ENCODE results near the gene ASXL1. TPM values are rescaled to one million over a fixed set of nuclear protein-coding genes. Genes with fewer than 3 reads are reported as not detected.

The ASXL1 gene
- polyA plus RNA-seq, 2 of the 4 experiments (the other 2 are of a cell fraction), result 35.7 to 36.0 TPM

DNA sequence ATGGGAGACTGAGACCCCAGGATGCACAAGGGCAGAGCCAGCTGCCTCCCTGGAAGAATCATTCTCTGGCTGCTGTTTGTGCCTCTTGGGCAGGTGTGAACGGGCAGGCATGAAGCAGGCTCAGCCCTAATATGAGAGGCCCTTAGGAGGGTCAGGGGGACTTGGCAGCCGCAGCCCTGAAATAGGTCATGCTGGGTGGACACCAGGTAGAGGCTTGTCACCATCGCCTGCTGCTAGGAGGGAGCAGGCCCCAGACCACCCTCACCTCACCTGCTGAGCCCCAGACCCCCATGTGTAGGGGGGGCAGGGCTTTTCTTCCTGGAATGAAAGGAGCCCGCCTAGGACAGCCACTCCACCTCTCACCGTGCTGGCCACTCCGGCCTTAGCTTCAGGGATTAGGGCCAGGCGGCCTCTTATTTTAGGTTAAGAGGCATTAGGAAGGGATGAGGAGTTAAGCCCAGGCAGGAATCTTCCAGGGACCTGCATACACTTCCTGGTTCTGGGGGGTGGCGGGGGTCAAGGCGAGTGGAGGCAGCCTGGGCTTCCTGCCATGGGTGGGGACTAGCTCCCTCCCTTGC is 92.4 kb downstream of the ASXL1 start (continued):
- TF ChIP-seq HMGXB4 (CRISPR knock-in tag; IDR thresholded peaks at IDR 0.05; ENCODE audit: borderline replicate concordance) (no peak), RNF2 (IDR thresholded peaks at IDR 0.05; ENCODE audit: borderline replicate concordance, low read depth) (no peak), HOXA7 (CRISPR knock-in tag; IDR thresholded peaks at IDR 0.05) (no peak), EHF (CRISPR knock-in tag; IDR thresholded peaks at IDR 0.05) (no peak), HOXB13 (CRISPR knock-in tag; IDR thresholded peaks at IDR 0.05; ENCODE audit: low read depth) (no peak)

DNA sequence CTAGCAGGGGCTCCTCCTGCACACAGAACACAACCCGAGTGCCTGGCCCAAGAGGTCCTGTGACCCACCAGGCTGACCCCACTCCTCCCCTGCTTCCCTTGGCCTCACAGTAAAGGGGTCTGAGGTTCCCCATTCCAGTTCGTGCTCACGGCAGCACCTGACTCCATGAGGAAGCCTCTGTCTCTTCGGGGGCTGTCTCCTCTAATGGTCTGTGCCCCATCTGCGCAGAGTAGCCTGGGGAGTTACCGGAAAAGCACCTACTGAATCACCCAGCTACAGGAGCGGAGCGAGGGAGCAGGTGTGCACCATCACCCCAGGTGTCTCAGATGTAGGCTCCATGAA is 93.2 kb downstream of the ASXL1 start:
- POLR2A ChIA-PET, result no interaction called here

DNA sequence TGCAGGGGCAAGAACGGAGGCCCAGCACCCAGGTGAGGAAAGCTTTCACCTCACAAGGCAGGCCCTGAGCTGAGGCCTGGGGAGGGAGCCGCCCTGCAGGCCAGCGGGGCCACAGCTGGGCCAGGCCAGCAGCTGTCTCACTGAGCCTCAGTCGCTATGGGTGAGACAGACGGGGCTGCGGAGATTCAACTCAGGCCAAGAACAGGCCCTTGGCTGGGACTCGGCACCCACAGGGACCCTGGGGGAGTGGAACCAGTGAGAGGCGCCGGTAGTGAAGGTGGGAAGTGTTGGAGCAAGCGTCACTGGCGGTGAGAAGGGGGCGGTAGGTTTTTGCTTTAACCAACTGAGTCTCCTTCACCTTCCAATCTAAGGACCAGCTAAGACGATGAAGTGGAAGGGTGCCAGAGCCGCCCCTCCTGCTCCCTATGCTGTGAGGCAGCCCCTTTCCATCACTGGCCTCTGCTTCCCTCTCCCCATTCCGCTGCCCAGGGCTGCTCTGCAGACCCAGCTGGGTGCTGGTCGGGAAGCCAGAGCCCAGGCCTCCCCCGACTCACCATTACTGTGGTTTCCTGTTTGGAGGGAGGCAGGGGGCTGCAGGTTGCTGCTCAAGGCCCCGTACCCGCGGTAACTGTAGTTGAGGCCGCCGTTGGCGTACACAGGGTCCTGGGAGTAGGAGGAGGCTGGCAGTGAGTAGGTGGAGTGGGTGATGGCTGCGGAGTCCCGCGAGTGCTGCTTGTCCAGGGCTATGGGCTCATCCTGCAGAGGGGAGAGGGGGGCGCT is 93.7 kb downstream of the ASXL1 start:
- ChIA-PET CTCF (interaction anchor here (7.2 kb wide), 1 partner anchor 8 kb away, joined by 82 read pairs; no protein-coding TSS in a partner anchor), POLR2A (interaction anchor here (0.7 kb wide), 1 partner anchor 845 kb away, joined by 3 read pairs; no protein-coding TSS in a partner anchor)
- WGBS (ENCODE audit: missing lambda C conversion rate), result 87% methylated on average over 26 of the region's 27 CpGs
- Histone ChIP-seq H3K27ac (no peak overlapping the region), H3K9me3 (no peaks in the 10 kb centered on the region), H3K4me3 (no peak overlapping the region), H3K4me1 (peaks cover 7% of the 10 kb centered on the region), H3K4me2 (no peak overlapping the region)
- TF ChIP-seq, protein P1, sequence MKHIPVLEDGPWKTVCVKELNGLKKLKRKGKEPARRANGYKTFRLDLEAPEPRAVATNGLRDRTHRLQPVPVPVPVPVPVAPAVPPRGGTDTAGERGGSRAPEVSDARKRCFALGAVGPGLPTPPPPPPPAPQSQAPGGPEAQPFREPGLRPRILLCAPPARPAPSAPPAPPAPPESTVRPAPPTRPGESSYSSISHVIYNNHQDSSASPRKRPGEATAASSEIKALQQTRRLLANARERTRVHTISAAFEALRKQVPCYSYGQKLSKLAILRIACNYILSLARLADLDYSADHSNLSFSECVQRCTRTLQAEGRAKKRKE (CRISPR knock-in tag; IDR thresholded peaks at IDR 0.05; ENCODE audit: low read depth), result no peak
- no peak for TF ChIP-seq ZNF302 (CRISPR knock-in tag; IDR thresholded peaks at IDR 0.05)
- no peak for TF ChIP-seq POLR2A (IDR thresholded peaks at IDR 0.05; ENCODE audit: low read length)
- TF ChIP-seq FOXS1 (CRISPR knock-in tag; IDR thresholded peaks at IDR 0.05), result no peak
- no peak for TF ChIP-seq RAD21 (conservative IDR thresholded peaks at IDR 0.05 in 1 of 2, IDR thresholded peaks at IDR 0.05 in 1 of 2)
- TF ChIP-seq EHF (CRISPR knock-in tag; IDR thresholded peaks at IDR 0.05), result no peak
- TF ChIP-seq HMGXB4 (CRISPR knock-in tag; IDR thresholded peaks at IDR 0.05; ENCODE audit: borderline replicate concordance), result no peak
- no peak for TF ChIP-seq ZC3H11A (IDR thresholded peaks at IDR 0.05)
- no peak for TF ChIP-seq CBX8 (IDR thresholded peaks at IDR 0.05)
- no peak for TF ChIP-seq FOSB (CRISPR knock-in tag; IDR thresholded peaks at IDR 0.05)
- no peak for TF ChIP-seq NPAS2 (CRISPR knock-in tag; IDR thresholded peaks at IDR 0.05; ENCODE audit: borderline replicate concordance)
- no peak for TF ChIP-seq MAZ (IDR thresholded peaks at IDR 0.05; ENCODE audit: borderline replicate concordance, low read depth, low read length)
- no peak for TF ChIP-seq PHF8 (IDR thresholded peaks at IDR 0.05; ENCODE audit: borderline replicate concordance, low read depth)
- no peak for TF ChIP-seq GATA3 (IDR thresholded peaks at IDR 0.05; ENCODE audit: borderline replicate concordance)
- TF ChIP-seq, protein P2, sequence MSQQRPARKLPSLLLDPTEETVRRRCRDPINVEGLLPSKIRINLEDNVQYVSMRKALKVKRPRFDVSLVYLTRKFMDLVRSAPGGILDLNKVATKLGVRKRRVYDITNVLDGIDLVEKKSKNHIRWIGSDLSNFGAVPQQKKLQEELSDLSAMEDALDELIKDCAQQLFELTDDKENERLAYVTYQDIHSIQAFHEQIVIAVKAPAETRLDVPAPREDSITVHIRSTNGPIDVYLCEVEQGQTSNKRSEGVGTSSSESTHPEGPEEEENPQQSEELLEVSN (IDR thresholded peaks at IDR 0.05; ENCODE audit: borderline replicate concordance, low read depth), result no peak
- TF ChIP-seq HDAC2 (IDR thresholded peaks at IDR 0.05), result no peak
- no peak for TF ChIP-seq SMC3 (IDR thresholded peaks at IDR 0.05)
- no peak for TF ChIP-seq HOXB5 (CRISPR knock-in tag; IDR thresholded peaks at IDR 0.05)
- TF ChIP-seq, protein P3, sequence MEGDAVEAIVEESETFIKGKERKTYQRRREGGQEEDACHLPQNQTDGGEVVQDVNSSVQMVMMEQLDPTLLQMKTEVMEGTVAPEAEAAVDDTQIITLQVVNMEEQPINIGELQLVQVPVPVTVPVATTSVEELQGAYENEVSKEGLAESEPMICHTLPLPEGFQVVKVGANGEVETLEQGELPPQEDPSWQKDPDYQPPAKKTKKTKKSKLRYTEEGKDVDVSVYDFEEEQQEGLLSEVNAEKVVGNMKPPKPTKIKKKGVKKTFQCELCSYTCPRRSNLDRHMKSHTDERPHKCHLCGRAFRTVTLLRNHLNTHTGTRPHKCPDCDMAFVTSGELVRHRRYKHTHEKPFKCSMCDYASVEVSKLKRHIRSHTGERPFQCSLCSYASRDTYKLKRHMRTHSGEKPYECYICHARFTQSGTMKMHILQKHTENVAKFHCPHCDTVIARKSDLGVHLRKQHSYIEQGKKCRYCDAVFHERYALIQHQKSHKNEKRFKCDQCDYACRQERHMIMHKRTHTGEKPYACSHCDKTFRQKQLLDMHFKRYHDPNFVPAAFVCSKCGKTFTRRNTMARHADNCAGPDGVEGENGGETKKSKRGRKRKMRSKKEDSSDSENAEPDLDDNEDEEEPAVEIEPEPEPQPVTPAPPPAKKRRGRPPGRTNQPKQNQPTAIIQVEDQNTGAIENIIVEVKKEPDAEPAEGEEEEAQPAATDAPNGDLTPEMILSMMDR (IDR thresholded peaks at IDR 0.05), result no peak
- TF ChIP-seq, protein P4, sequence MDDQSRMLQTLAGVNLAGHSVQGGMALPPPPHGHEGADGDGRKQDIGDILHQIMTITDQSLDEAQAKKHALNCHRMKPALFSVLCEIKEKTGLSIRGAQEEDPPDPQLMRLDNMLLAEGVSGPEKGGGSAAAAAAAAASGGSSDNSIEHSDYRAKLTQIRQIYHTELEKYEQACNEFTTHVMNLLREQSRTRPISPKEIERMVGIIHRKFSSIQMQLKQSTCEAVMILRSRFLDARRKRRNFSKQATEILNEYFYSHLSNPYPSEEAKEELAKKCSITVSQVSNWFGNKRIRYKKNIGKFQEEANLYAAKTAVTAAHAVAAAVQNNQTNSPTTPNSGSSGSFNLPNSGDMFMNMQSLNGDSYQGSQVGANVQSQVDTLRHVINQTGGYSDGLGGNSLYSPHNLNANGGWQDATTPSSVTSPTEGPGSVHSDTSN (IDR thresholded peaks at IDR 0.05), result no peak
- FAIRE-seq (no peak), ATAC-seq (peak in 1 of 2 experiments; percentile 19; a peak in 3 of 6 replicates), DNase-seq (ENCODE audit: low read depth in 1 of 2, low spot score in 1 of 2) (no peak)

More for the DNA sequence above, 93.2 kb downstream of the ASXL1 start:
- no peak for TF ChIP-seq HEYL (CRISPR knock-in tag; IDR thresholded peaks at IDR 0.05)
- TF ChIP-seq FOSB (CRISPR knock-in tag; IDR thresholded peaks at IDR 0.05), result no peak
- no peak for TF ChIP-seq KDM1A (IDR thresholded peaks at IDR 0.05; ENCODE audit: low read depth)
- TF ChIP-seq CHD2 (IDR thresholded peaks at IDR 0.05; ENCODE audit: low read length, partially characterized antibody), result no peak
- FAIRE-seq, result no peak
- H3K4me2 ChIP-seq, result no peak overlapping the region
- CTCF ChIA-PET, result no interaction called here
- H3K27ac ChIP-seq, result peak overlapping the region in 1 of 2 experiments; percentile 49; a peak in 1 of 6 replicates
- DNase-seq (ENCODE audit: low read depth in 1 of 2, low spot score in 1 of 2), result no peak
- H3K4me1 ChIP-seq, result peaks cover under 1% of the 10 kb centered on the region; the same call in 2 of the 3 replicates
- no peak for ATAC-seq
- WGBS (ENCODE audit: missing lambda C conversion rate), result 90% methylated on average over 8 of the region's 8 CpGs
- no peaks in the 10 kb centered on the region for H3K9me3 ChIP-seq
- no peak overlapping the region for H3K4me3 ChIP-seq
